LNCaP clone FGC (cell line): ENCODE data around the gene FIGNL2.

Experiments used
- DNase-seq: peaks from one replicate; pipeline ENCODE4 v3.0.0-alpha.2; 2011; ENCODE audit warnings: low read depth
- H3K4me3 ChIP-seq: 2 replicates; pipeline ENCODE4 v1.5.1; 2011; ENCODE audit warnings: mild to moderate bottlenecking, low read depth, low read length, control low read depth
- CTCF ChIP-seq: IDR thresholded peaks from 2 replicates; pipeline ENCODE4 v1.5.1; 2012; ENCODE audit warnings: mild to moderate bottlenecking; ENCODE audit not compliant: control insufficient read depth, insufficient read depth; ENCODE audit errors: extremely low read depth

Gene FIGNL2

GRCh38 chr12:51848326-51848727, at the start of gene FIGNL2:
FIGNL2 (minus strand) TSS chr12:51848718; CDS start chr12:51822413, 26,305 bp downstream.
- no peak within 1 kb of the TSS for H3K4me3 ChIP-seq
- TF ChIP-seq CTCF = no peak
- DNase-seq = no peak

- no peak for DNase-seq
- TF ChIP-seq CTCF = no peak
- H3K4me3 ChIP-seq = no peak overlapping the region
Observed at GRCh38 chr12:51897181-51897580, 48.7 kb upstream of the FIGNL2 start.

- TF ChIP-seq CTCF = no peak
- H3K4me3 ChIP-seq = no peak overlapping the region
- no peak for DNase-seq
Observed at GRCh38 chr12:51896236-51896635, 47.7 kb upstream of the FIGNL2 start.

GRCh38 chr12:51895378-51896135, 47.0 kb upstream of the FIGNL2 start:
- TF ChIP-seq CTCF = no peak
- H3K4me3 ChIP-seq = no peak overlapping the region
- DNase-seq = no peak

GRCh38 chr12:51893786-51894185, 45.3 kb upstream of the FIGNL2 start:
- DNase-seq = no peak
- H3K4me3 ChIP-seq = no peak overlapping the region
- TF ChIP-seq CTCF = no peak

GRCh38 chr12:51891843-51892242, 43.3 kb upstream of the FIGNL2 start:
- TF ChIP-seq CTCF = peak; percentile 31; the same call in 1 of the 2 replicates
- no peak for DNase-seq
- no peak overlapping the region for H3K4me3 ChIP-seq
